Endodermal cell (in vitro differentiated cells): ENCODE measurements around the gene NUTM1. TPM values are rescaled to one million over a fixed set of nuclear protein-coding genes. Genes with fewer than 3 reads are reported as not detected.

ENCODE experiments used
- DNase-seq: peaks from one replicate; pipeline ENCODE4 v3.0.0-alpha.2; 2017
- H3K27ac ChIP-seq: 2 replicates; pipeline ENCODE4 v1.5.1; 2013; ENCODE audit warnings: mild to moderate bottlenecking, low read depth, low read length, moderate library complexity
- H3K27me3 ChIP-seq: 2 replicates; pipeline ENCODE4 v1.6.1; 2013; ENCODE audit warnings: mild to moderate bottlenecking, low read length, moderate library complexity; ENCODE audit not compliant: insufficient read depth, control insufficient read depth, poor library complexity, severe bottlenecking
- H3K36me3 ChIP-seq: 2 replicates; pipeline ENCODE4 v1.7.0; 2013; ENCODE audit warnings: mild to moderate bottlenecking, low read length, moderate library complexity; ENCODE audit not compliant: control insufficient read depth, insufficient read depth
- H3K4me1 ChIP-seq: one replicate; pipeline ENCODE4 v1.7.0; 2013; ENCODE audit warnings: low read length; ENCODE audit not compliant: control insufficient read depth, insufficient read depth
- H3K4me3 ChIP-seq: 2 replicates; pipeline ENCODE4 v1.5.1; 2013; ENCODE audit warnings: mild to moderate bottlenecking, low read length, moderate library complexity
- H3K9ac ChIP-seq: 2 replicates; pipeline ENCODE4 v1.6.1; 2013; ENCODE audit warnings: mild to moderate bottlenecking, low read length, moderate library complexity; ENCODE audit not compliant: poor library complexity, severe bottlenecking; ENCODE audit errors: extremely low read depth
- H3K9me3 ChIP-seq: 2 replicates; pipeline ENCODE4 v1.6.1; 2013; ENCODE audit warnings: mild to moderate bottlenecking, low read length, moderate library complexity; ENCODE audit not compliant: control insufficient read depth
- H3K27ac Mint-ChIP-seq: 2 replicates; pipeline ENCODE4 v1.8.0; 2020; ENCODE audit warnings: mixed read lengths
- H3K27me3 Mint-ChIP-seq: 2 replicates; pipeline ENCODE4 v1.8.0; 2021; ENCODE audit warnings: mild to moderate bottlenecking, mixed read lengths; ENCODE audit not compliant: insufficient read depth
- H3K36me3 Mint-ChIP-seq: 2 replicates; pipeline ENCODE4 v1.8.0; 2020; ENCODE audit warnings: low read depth, mixed read lengths
- H3K4me1 Mint-ChIP-seq: 2 replicates; pipeline ENCODE4 v1.8.0; 2020; ENCODE audit warnings: mixed read lengths
- H3K4me3 Mint-ChIP-seq: 2 replicates; pipeline ENCODE4 v1.8.0; 2020; ENCODE audit warnings: mild to moderate bottlenecking, moderate library complexity, mixed read lengths
- H3K9me3 Mint-ChIP-seq: 2 replicates; pipeline ENCODE4 v1.8.0; 2020; ENCODE audit warnings: mild to moderate bottlenecking, mixed read lengths
- CTCF ChIP-seq: fragments of 200-600 bp; sonication (generic); conservative IDR thresholded peaks from 2 replicates; pipeline ENCODE4 v1.5.0; 2021; ENCODE audit warnings: antibody characterized with exemption, mild to moderate bottlenecking
- WGBS, 2 experiments: methylation state at CpG; one replicate each; pipeline versions ENCODE4 v1.1.5 to v1.1.7; 2013; ENCODE audit warnings: missing lambda C conversion rate in 2 of 2, mixed read lengths in 1 of 2; ENCODE audit not compliant: insufficient coverage in 1 of 2, insufficient read length in 1 of 2; 5-methylcytosine and 5-hydroxymethylcytosine counted together
- total RNA-seq, 2 donors: library from RNA; stranded (reverse); fragmentation: NEBNext Ultra II Directional in 1 of 2; extraction: Animal tissue kit (Norgen Biotek cat#: 25700) in 1 of 2; gene quantifications; 2 replicates in 1 of 2; 3 replicates in 1 of 2; pipeline ENCODE4 v1.2.1, GENCODE V29; 2021

The NUTM1 gene
- total RNA-seq, 2 donors from 2014 or later = 0.09 TPM; not detected in 1

GRCh38 chr15:34362047-34362773, 19.1 kb downstream of the NUTM1 start:
- no peak overlapping the region for H3K4me3 ChIP-seq
- H3K27me3 Mint-ChIP-seq = no peaks in the 10 kb centered on the region
- no peaks in the 10 kb centered on the region for H3K27me3 ChIP-seq
- H3K9ac ChIP-seq = no peak overlapping the region
- no peak for DNase-seq
- H3K36me3 ChIP-seq = peaks cover 27% of the 10 kb centered on the region
- H3K4me1 Mint-ChIP-seq = peaks cover 9% of the 10 kb centered on the region
- no peaks in the 10 kb centered on the region for H3K9me3 Mint-ChIP-seq
- no peaks in the 10 kb centered on the region for H3K9me3 ChIP-seq
- H3K27ac Mint-ChIP-seq = peak overlapping the region; percentile 65
- H3K4me1 ChIP-seq = peaks cover 5% of the 10 kb centered on the region
- H3K27ac ChIP-seq = no peak overlapping the region
- H3K36me3 Mint-ChIP-seq = peaks cover 45% of the 10 kb centered on the region
- peak; percentile 51 for TF ChIP-seq CTCF
- no peak overlapping the region for H3K4me3 Mint-ChIP-seq
- WGBS, 2 experiments = 82 to 91% methylated on average over 3 to 10 of the region's 10 CpGs

GRCh38 chr15:34364041-34364440, 20.9 kb downstream of the NUTM1 start:
- Mint-ChIP-seq H3K27me3 (no peaks in the 10 kb centered on the region), H3K4me3 (no peak overlapping the region), H3K36me3 (peaks cover 32% of the 10 kb centered on the region), H3K9me3 (no peaks in the 10 kb centered on the region), H3K4me1 (peaks cover 13% of the 10 kb centered on the region), H3K27ac (no peak overlapping the region)
- Histone ChIP-seq H3K4me1 (peaks cover 5% of the 10 kb centered on the region), H3K9me3 (no peaks in the 10 kb centered on the region), H3K36me3 (peaks cover 27% of the 10 kb centered on the region), H3K4me3 (no peak overlapping the region), H3K27me3 (no peaks in the 10 kb centered on the region), H3K27ac (no peak overlapping the region), H3K9ac (no peak overlapping the region)
- TF ChIP-seq CTCF = no peak
- no peak for DNase-seq
- WGBS, 2 experiments = 94 to 97% methylated on average over 6 to 8 of the region's 8 CpGs

- H3K27ac ChIP-seq = no peak overlapping the region
- H3K4me3 ChIP-seq = peak overlapping the region; percentile 78
- no peaks in the 10 kb centered on the region for H3K27me3 ChIP-seq
- DNase-seq = no peak
- peak overlapping the region; percentile 94 for H3K4me3 Mint-ChIP-seq
- TF ChIP-seq CTCF = no peak
- peaks cover 18% of the 10 kb centered on the region for H3K36me3 ChIP-seq
- no peak overlapping the region for H3K9ac ChIP-seq
- peaks cover 5% of the 10 kb centered on the region for H3K4me1 ChIP-seq
- no peaks in the 10 kb centered on the region for H3K9me3 Mint-ChIP-seq
- WGBS, 2 experiments = 86 to 93% methylated on average over 12 to 16 of the region's 16 CpGs
- no peaks in the 10 kb centered on the region for H3K9me3 ChIP-seq
- peak overlapping the region; percentile 13 for H3K27ac Mint-ChIP-seq
- peaks cover 23% of the 10 kb centered on the region for H3K36me3 Mint-ChIP-seq
- H3K4me1 Mint-ChIP-seq = peaks cover 13% of the 10 kb centered on the region
- peaks cover 1% of the 10 kb centered on the region for H3K27me3 Mint-ChIP-seq
Observed at GRCh38 chr15:34365091-34365825, 22.1 kb downstream of the NUTM1 start.
